HepG2 (cell line): Measurements from ENCODE around the gene SPAG7. TPM values are rescaled to one million over a fixed set of nuclear protein-coding genes. Genes with fewer than 3 reads are reported as not detected.

Experiments used
- ATAC-seq: fragments of 200-7000 bp; cut with Tn5 transposase; 3 replicates; pipeline ENCODE4 v1.9.1; 2020; ENCODE audit warnings: mild to moderate bottlenecking, moderate library complexity
- BruUV-seq: library from RNA; stranded (reverse); fragments of 400-500 nt; replicated peaks from 2 replicates; lab custom pipeline; 2021; lab: Mats Ljungman, UMichigan
- CTCF ChIA-PET: fragments of 300-600 bp; formaldehyde crosslinking; extraction: SDS; loops from one replicate; lab custom pipeline; 2021; ENCODE audit warnings: low total read pairs, inconsistent platforms, low intra/inter-chr PET ratio; lab: Yijun Ruan, JAX
- POLR2A ChIA-PET: fragments of 350-600 bp; sonication (Branson Sonifier 250); formaldehyde crosslinking; loops from one replicate; lab custom pipeline; 2020; ENCODE audit warnings: antibody characterized with exemption, inconsistent platforms; lab: Yijun Ruan, JAX
- DNase-seq: peaks from one replicate; pipeline ENCODE4 v3.0.0-alpha.2; 2015; ENCODE audit warnings: low spot score
- FAIRE-seq: peaks from 3 replicates; lab custom pipeline; 2011; peaks lifted over from hg19 to GRCh38; lab: Jason Lieb, UNC
- H2AFZ ChIP-seq: one replicate; pipeline ENCODE4 v1.6.1; 2011; ENCODE audit warnings: low read length, inconsistent platforms
- H3K27ac ChIP-seq: fragments of 300-600 bp; 3 replicates; pipeline ENCODE4 v1.8.0; 2011; ENCODE audit warnings: mixed run types, mild to moderate bottlenecking, mixed read lengths, low read length, inconsistent platforms; ENCODE audit not compliant: insufficient read depth; ENCODE audit errors: extremely low read length
- H3K27me3 ChIP-seq, 2 experiments: fragments of 200-600 bp in 1 of 2; 2 replicates in 1 of 2; 3 replicates in 1 of 2; pipeline versions ENCODE4 v1.6.0 to v1.8.0; 2011; ENCODE audit warnings: low read length in 2 of 2, mild to moderate bottlenecking in 2 of 2, moderate library complexity in 2 of 2, inconsistent platforms in 1 of 2; ENCODE audit not compliant: insufficient read depth in 2 of 2, control insufficient read depth in 1 of 2
- H3K36me3 ChIP-seq, 2 experiments: fragments of 200-600 bp in 1 of 2; replicated peaks in 1 of 2; 2 replicates in 1 of 2; 3 replicates in 1 of 2; pipeline versions ENCODE4 v1.5.1 to v1.8.0; 2011; ENCODE audit warnings: low read length in 2 of 2, inconsistent platforms in 1 of 2; ENCODE audit not compliant: insufficient read depth in 2 of 2, control insufficient read depth in 1 of 2
- H3K4me1 ChIP-seq: 2 replicates; pipeline ENCODE4 v1.5.1; 2012; ENCODE audit warnings: low read length, inconsistent platforms; ENCODE audit not compliant: insufficient read depth
- H3K4me2 ChIP-seq: 2 replicates; pipeline ENCODE4 v1.6.0; 2011; ENCODE audit warnings: low read depth, low read length, inconsistent platforms
- H3K4me3 ChIP-seq, 3 experiments: fragments of 200-600 bp in 1 of 3; sonication (generic), shearing (Covaris generic) in 1 of 3; replicated peaks in 1 of 3; 2 replicates each; pipeline ENCODE4 v1.5.1; 2011 to 2016; ENCODE audit warnings: low read length in 3 of 3, inconsistent platforms in 2 of 3, low read depth in 2 of 3, mild to moderate bottlenecking in 2 of 3, control low read depth in 1 of 3, mixed read lengths in 1 of 3; ENCODE audit not compliant: insufficient read depth in 1 of 3
- H3K79me2 ChIP-seq: one replicate; pipeline ENCODE4 v1.6.1; 2011; ENCODE audit warnings: low read length, inconsistent platforms; ENCODE audit not compliant: insufficient read depth
- H3K9ac ChIP-seq: 2 replicates; pipeline ENCODE4 v1.6.0; 2011; ENCODE audit warnings: mild to moderate bottlenecking, low read depth, low read length, inconsistent platforms; ENCODE audit not compliant: insufficient read depth
- H3K9me3 ChIP-seq: 2 replicates; pipeline ENCODE4 v1.5.1; 2012; ENCODE audit warnings: mild to moderate bottlenecking, low read length
- H4K20me1 ChIP-seq: 2 replicates; pipeline ENCODE4 v1.6.0; 2011; ENCODE audit warnings: inconsistent platforms, mild to moderate bottlenecking, low read length, moderate library complexity; ENCODE audit not compliant: insufficient read depth
- HMG20A ChIP-seq: IDR thresholded peaks from 2 replicates; pipeline ENCODE4 v1.6.1; 2016; ENCODE audit warnings: borderline replicate concordance
- NFRKB ChIP-seq: fragments of 450-650 bp; IDR thresholded peaks from 2 replicates; pipeline ENCODE4 v1.6.1; 2017
- POLR2AphosphoS5 ChIP-seq: IDR thresholded peaks from 2 replicates; pipeline ENCODE4 v1.6.1; 2012; ENCODE audit warnings: low read depth, low read length
- RFX3 ChIP-seq: IDR thresholded peaks from 2 replicates; pipeline ENCODE4 v1.6.1; 2016; ENCODE audit warnings: missing biosample characterization, missing genetic modification reagents
- RXRA ChIP-seq: sonication (generic); formaldehyde crosslinking; IDR thresholded peaks from 2 replicates; pipeline ENCODE4 v1.5.1; 2020; ENCODE audit warnings: missing genetic modification reagents
- SALL1 ChIP-seq: sonication (generic); formaldehyde crosslinking; IDR thresholded peaks from 2 replicates; pipeline ENCODE4 v1.8.0; 2022; ENCODE audit warnings: mild to moderate bottlenecking, missing genetic modification reagents
- U2AF2 ChIP-seq: fragments of 200-400 bp; formaldehyde crosslinking; IDR thresholded peaks from 2 replicates; pipeline ENCODE4 v1.6.1; 2017; ENCODE audit warnings: low read depth, mild to moderate bottlenecking, low read length
- ZBTB8A ChIP-seq: sonication (generic); formaldehyde crosslinking; IDR thresholded peaks from 2 replicates; pipeline ENCODE4 v1.4.0; 2020; ENCODE audit warnings: mild to moderate bottlenecking, low read depth, missing genetic modification reagents, borderline replicate concordance
- ZNF430 ChIP-seq: sonication (generic); formaldehyde crosslinking; IDR thresholded peaks from 2 replicates; pipeline ENCODE4 v1.9.0; 2021; ENCODE audit warnings: mild to moderate bottlenecking, missing genetic modification reagents
- ZNF558 ChIP-seq: sonication (generic); formaldehyde crosslinking; IDR thresholded peaks from 2 replicates; pipeline ENCODE4 v1.9.0; 2022; ENCODE audit warnings: mild to moderate bottlenecking, missing genetic modification reagents, borderline replicate concordance
- ZNF777 ChIP-seq: sonication (generic); formaldehyde crosslinking; IDR thresholded peaks from 2 replicates; pipeline ENCODE4 v1.4.0; 2020; ENCODE audit warnings: missing genetic modification reagents
- ZNF782 ChIP-seq: sonication (generic); formaldehyde crosslinking; IDR thresholded peaks from 2 replicates; pipeline ENCODE4 v1.4.0; 2020; ENCODE audit warnings: missing genetic modification reagents, mild to moderate bottlenecking, borderline replicate concordance
- WGBS: methylation state at CpG from one replicate; pipeline ENCODE4 v1.1.6; 2017; ENCODE audit warnings: low lambda C conversion rate; 5-methylcytosine and 5-hydroxymethylcytosine counted together
- in situ Hi-C: cut with HindIII; loops from 2 replicates; pipeline ENCODE4 v1.10.0; 2017; ENCODE audit warnings: low pct_unique_long_range_greater_than_20kb; ENCODE audit not compliant: extremely low pct_ligation_motif_present
- intact Hi-C: fragments of 100-400 bp; cut with micrococcal nuclease; formaldehyde crosslinking; loops from one replicate; pipeline ENCODE4 v1.10.0; 2022; ENCODE audit not compliant: unreplicated experiment
- polyA plus RNA-seq, 8 experiments: library from polyadenylated mRNA; depleted of rRNA in 3 of 8; stranded (reverse) in 7 of 8; unstranded in 1 of 8; fragments of >200 nt; fragmentation: Illumina TruSeq in 4 of 8; extraction: Trizol in 4 of 8; gene quantifications; 2 replicates each; pipeline versions ENCODE4 v1.2.1 to v1.2.3, GENCODE V29; 2011 to 2016; ENCODE audit warnings: low read depth in 4 of 8, missing spikeins in 1 of 8, mixed read lengths in 1 of 8; ENCODE audit not compliant: insufficient read depth in 1 of 8
- total RNA-seq, 5 experiments: library from RNA; depleted of rRNA; stranded (reverse); fragments of >200 nt; fragmentation: Illumina TruSeq; extraction: Trizol; gene quantifications; 2 replicates each; pipeline ENCODE4 v1.2.3, GENCODE V29; 2016; ENCODE audit warnings: low read depth in 1 of 5
- TF ChIP-seq, protein P1 (sequence below): sonication (generic); formaldehyde crosslinking; IDR thresholded peaks from 2 replicates; pipeline ENCODE4 v1.5.1; 2020; ENCODE audit warnings: missing genetic modification reagents, mild to moderate bottlenecking, borderline replicate concordance
- TF ChIP-seq, protein P2 (sequence below): sonication (generic); formaldehyde crosslinking; IDR thresholded peaks from 2 replicates; pipeline ENCODE4 v1.8.1; 2022; ENCODE audit warnings: low read depth, mild to moderate bottlenecking, missing genetic modification reagents
- TF ChIP-seq, protein P3 (sequence below): sonication (generic); formaldehyde crosslinking; IDR thresholded peaks from 2 replicates; pipeline ENCODE4 v1.4.0; 2020; ENCODE audit warnings: missing genetic modification reagents; ENCODE audit errors: not compliant biosample characterization
- TF ChIP-seq, protein P4 (sequence below): sonication (generic); formaldehyde crosslinking; IDR thresholded peaks from 2 replicates; pipeline ENCODE4 v1.4.0; 2020; ENCODE audit warnings: mild to moderate bottlenecking, missing genetic modification reagents
- TF ChIP-seq, protein P5 (sequence below): sonication (generic); formaldehyde crosslinking; conservative IDR thresholded peaks from 2 replicates; pipeline ENCODE4 v1.8.0; 2022; ENCODE audit warnings: mild to moderate bottlenecking, moderate library complexity, missing genetic modification reagents

SPAG7 gene
- total and polyA plus RNA-seq, 2 of the 13 experiments (the other 11 are each of a cell fraction or from before 2014, with no cell fraction given), result 51.0 to 59.0 TPM

DNA sequence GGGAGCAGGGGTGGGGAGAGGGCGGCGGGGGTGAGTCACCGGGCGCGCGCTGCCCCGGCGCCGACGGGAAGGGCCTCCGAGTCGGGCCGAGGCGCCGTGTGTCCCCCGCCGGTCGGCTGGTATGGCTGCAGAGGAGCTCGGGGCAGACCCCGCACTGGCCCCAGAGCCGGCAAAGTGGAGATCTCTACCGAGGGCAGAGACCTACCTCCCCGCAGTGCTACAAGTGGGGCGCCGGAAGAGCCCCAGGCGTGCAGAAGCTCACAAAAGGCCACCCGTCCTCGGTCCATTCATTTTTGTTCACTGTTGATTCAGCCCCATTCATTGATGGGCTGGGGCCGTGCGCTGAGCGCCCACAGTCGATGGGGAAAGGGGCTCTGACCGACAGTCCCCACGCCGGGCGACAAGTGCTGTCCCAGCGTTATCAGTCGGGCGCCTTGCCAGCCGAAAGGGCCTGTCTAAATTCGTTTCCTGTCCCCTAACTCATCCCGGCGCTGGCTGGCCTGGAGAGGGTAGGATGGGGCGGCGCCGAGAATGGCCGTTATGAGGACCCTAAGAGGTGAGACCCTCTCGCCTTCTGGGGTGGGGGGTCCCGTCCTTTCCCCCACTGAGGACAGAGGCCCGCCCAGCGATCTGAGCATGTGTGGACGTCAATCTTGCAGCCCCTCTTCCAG is 17.4 kb downstream of the SPAG7 start:
- whole genome bisulfite sequencing, result 0% methylated on average over 4 of the region's 52 CpGs
- Histone ChIP-seq H3K27ac (peak overlapping the region; percentile 99), H3K9me3 (no peaks in the 10 kb centered on the region), H3K79me2 (peaks cover 41% of the 10 kb centered on the region), H4K20me1 (peaks cover 24% of the 10 kb centered on the region), H3K27me3 (no peaks in the 10 kb centered on the region; a peak in 1 of 5 replicates), H3K9ac (peak overlapping the region; percentile 84), H2AFZ (no peak overlapping the region), H3K4me1 (peaks cover 52% of the 10 kb centered on the region), H3K36me3 (peaks cover 8 to 19% of the 10 kb centered on the region in 2 experiments), H3K4me3 (peak overlapping the region; percentile 52 to 88 (median 86)), H3K4me2 (peak overlapping the region; percentile 93)
- BruUV-seq, result TSS peak; percentile 64
- DNase-seq (peak; percentile 56), ATAC-seq (peak; percentile 52), FAIRE-seq (no peak)
- in situ Hi-C loops (no loop called here), intact Hi-C loops (loop anchor here (1.0 to 5.0 kb wide), 2 partner anchors 17 to 43 kb away; partner anchors contain the start of gene SPAG7)
- ChIA-PET POLR2A (interaction anchor here (0.8 to 10.0 kb wide), 7 partner anchors 10 to 49 kb away, joined by 3 to 273 read pairs (median 5); partner anchors contain the start of genes RNF167, SLC25A11 and SPAG7), CTCF (no interaction called here)
- TF ChIP-seq, protein P1, sequence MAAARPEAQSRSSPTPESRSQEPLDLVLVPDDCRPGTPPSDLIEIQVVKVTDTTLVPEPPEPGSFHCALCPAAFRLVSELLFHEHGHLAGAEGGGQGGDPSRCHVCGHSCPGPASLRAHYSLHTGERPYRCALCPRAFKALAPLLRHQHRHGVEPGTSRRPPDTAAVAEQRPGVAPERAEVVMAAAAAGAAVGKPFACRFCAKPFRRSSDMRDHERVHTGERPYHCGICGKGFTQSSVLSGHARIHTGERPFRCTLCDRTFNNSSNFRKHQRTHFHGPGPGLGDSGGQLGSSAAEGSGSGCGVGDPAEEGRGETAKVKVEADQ (CRISPR knock-in tag), result 0 out of 2 replicates have a peak, but pooled peaks have one; percentile 32
- TF ChIP-seq U2AF2, result no peak
- TF ChIP-seq POLR2AphosphoS5, result peak; percentile 40; the same call in 1 of the 2 replicates
- TF ChIP-seq RXRA, result 0 out of 2 replicates have a peak, but pooled peaks have one; percentile 7
- TF ChIP-seq, protein P2, sequence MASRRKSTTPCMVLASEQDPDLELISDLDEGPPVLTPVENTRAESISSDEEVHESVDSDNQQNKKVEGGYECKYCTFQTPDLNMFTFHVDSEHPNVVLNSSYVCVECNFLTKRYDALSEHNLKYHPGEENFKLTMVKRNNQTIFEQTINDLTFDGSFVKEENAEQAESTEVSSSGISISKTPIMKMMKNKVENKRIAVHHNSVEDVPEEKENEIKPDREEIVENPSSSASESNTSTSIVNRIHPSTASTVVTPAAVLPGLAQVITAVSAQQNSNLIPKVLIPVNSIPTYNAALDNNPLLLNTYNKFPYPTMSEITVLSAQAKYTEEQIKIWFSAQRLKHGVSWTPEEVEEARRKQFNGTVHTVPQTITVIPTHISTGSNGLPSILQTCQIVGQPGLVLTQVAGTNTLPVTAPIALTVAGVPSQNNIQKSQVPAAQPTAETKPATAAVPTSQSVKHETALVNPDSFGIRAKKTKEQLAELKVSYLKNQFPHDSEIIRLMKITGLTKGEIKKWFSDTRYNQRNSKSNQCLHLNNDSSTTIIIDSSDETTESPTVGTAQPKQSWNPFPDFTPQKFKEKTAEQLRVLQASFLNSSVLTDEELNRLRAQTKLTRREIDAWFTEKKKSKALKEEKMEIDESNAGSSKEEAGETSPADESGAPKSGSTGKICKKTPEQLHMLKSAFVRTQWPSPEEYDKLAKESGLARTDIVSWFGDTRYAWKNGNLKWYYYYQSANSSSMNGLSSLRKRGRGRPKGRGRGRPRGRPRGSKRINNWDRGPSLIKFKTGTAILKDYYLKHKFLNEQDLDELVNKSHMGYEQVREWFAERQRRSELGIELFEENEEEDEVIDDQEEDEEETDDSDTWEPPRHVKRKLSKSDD (CRISPR knock-in tag), result no peak
- TF ChIP-seq, protein P3, sequence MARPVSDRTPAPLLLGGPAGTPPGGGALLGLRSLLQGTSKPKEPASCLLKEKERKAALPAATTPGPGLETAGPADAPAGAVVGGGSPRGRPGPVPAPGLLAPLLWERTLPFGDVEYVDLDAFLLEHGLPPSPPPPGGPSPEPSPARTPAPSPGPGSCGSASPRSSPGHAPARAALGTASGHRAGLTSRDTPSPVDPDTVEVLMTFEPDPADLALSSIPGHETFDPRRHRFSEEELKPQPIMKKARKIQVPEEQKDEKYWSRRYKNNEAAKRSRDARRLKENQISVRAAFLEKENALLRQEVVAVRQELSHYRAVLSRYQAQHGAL (CRISPR knock-in tag), result no peak
- TF ChIP-seq ZNF777, result peak; percentile 77; the same call in 1 of the 2 replicates
- no peak for TF ChIP-seq HMG20A (CRISPR knock-in tag)
- TF ChIP-seq, protein P4, sequence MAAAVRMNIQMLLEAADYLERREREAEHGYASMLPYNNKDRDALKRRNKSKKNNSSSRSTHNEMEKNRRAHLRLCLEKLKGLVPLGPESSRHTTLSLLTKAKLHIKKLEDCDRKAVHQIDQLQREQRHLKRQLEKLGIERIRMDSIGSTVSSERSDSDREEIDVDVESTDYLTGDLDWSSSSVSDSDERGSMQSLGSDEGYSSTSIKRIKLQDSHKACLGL (CRISPR knock-in tag), result peak; percentile 78
- no peak for TF ChIP-seq ZNF558 (CRISPR knock-in tag)
- TF ChIP-seq RFX3 (CRISPR knock-in tag), result no peak
- no peak; the same call in 1 of the 2 replicates for TF ChIP-seq ZNF430
- TF ChIP-seq ZNF782 (CRISPR knock-in tag), result no peak; the same call in 1 of the 2 replicates
- TF ChIP-seq ZBTB8A (CRISPR knock-in tag), result no peak
- TF ChIP-seq SALL1 (CRISPR knock-in tag), result peak; percentile 31; the same call in 1 of the 2 replicates
- no peak for TF ChIP-seq NFRKB
- TF ChIP-seq, protein P5, sequence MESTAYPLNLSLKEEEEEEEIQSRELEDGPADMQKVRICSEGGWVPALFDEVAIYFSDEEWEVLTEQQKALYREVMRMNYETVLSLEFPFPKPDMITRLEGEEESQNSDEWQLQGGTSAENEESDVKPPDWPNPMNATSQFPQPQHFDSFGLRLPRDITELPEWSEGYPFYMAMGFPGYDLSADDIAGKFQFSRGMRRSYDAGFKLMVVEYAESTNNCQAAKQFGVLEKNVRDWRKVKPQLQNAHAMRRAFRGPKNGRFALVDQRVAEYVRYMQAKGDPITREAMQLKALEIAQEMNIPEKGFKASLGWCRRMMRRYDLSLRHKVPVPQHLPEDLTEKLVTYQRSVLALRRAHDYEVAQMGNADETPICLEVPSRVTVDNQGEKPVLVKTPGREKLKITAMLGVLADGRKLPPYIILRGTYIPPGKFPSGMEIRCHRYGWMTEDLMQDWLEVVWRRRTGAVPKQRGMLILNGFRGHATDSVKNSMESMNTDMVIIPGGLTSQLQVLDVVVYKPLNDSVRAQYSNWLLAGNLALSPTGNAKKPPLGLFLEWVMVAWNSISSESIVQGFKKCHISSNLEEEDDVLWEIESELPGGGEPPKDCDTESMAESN (CRISPR knock-in tag), result no peak; the same call in 1 of the 2 replicates
